Immature natural killer cell (primary cell): Measurements from ENCODE around the gene SORCS1. TPM values are rescaled to one million over a fixed set of nuclear protein-coding genes. Genes with fewer than 3 reads are reported as not detected.

Source experiments
- DNase-seq, 3 donors: peaks; one replicate each; pipeline ENCODE4 v3.0.0; 2022; ENCODE audit warnings: mixed read lengths in 1 of 3
- H3K27ac Mint-ChIP-seq, 6 donors: one replicate each; pipeline ENCODE4 v1.8.0; 2020; ENCODE audit warnings: mixed read lengths in 6 of 6, mild to moderate bottlenecking in 5 of 6, inconsistent platforms in 4 of 6, moderate library complexity in 3 of 6
- H3K27me3 Mint-ChIP-seq, 3 donors: one replicate each; pipeline ENCODE4 v1.8.0; 2020 to 2021; ENCODE audit warnings: low read depth in 3 of 3, mild to moderate bottlenecking in 3 of 3, mixed read lengths in 3 of 3, moderate library complexity in 3 of 3, inconsistent platforms in 1 of 3
- H3K36me3 Mint-ChIP-seq, 3 donors: one replicate each; pipeline ENCODE4 v1.8.0; 2020; ENCODE audit warnings: mixed read lengths in 3 of 3, inconsistent platforms in 2 of 3, mild to moderate bottlenecking in 2 of 3
- H3K4me1 Mint-ChIP-seq, 2 donors: one replicate each; pipeline ENCODE4 v1.8.0; 2020; ENCODE audit warnings: inconsistent platforms in 2 of 2, mild to moderate bottlenecking in 2 of 2, mixed read lengths in 2 of 2, moderate library complexity in 1 of 2
- H3K4me3 Mint-ChIP-seq, 5 donors: one replicate each; pipeline ENCODE4 v1.8.0; 2020; ENCODE audit warnings: mild to moderate bottlenecking in 5 of 5, mixed read lengths in 5 of 5, inconsistent platforms in 3 of 5, moderate library complexity in 3 of 5
- H3K9me3 Mint-ChIP-seq, 6 donors: one replicate each; pipeline ENCODE4 v1.8.0; 2020; ENCODE audit warnings: mild to moderate bottlenecking in 6 of 6, mixed read lengths in 6 of 6, inconsistent platforms in 4 of 6, moderate library complexity in 3 of 6
- polyA plus RNA-seq, 3 donors: library from polyadenylated mRNA; unstranded; fragments of 300-500 nt; fragmentation: Illumina TruSeq; gene quantifications; one replicate each; pipeline ENCODE4 v1.2.3, GENCODE V29; 2021

Gene SORCS1
- polyA plus RNA-seq, 3 donors from 2014 or later, result not detected

GRCh38 chr10:106761906-106762305, 402.6 kb downstream of the SORCS1 start:
- Mint-ChIP-seq H3K9me3 (peaks cover 0 to 5% (median 0%) of the 10 kb centered on the region in 6 donors), H3K4me1 (peaks cover 0 to 1% of the 10 kb centered on the region in 2 donors), H3K27me3 (peaks cover 0 to 2% (median 0%) of the 10 kb centered on the region in 3 donors), H3K36me3 (no peaks in the 10 kb centered on the region), H3K27ac (no peak overlapping the region), H3K4me3 (no peak overlapping the region)
- DNase-seq, result no peak

- no peak for DNase-seq
- Mint-ChIP-seq H3K4me3 (no peak overlapping the region), H3K9me3 (peaks cover 0 to 6% (median 0%) of the 10 kb centered on the region in 6 donors), H3K36me3 (no peaks in the 10 kb centered on the region), H3K27ac (no peak overlapping the region), H3K27me3 (peaks cover 0 to 5% (median 2%) of the 10 kb centered on the region in 3 donors), H3K4me1 (peaks cover 0 to 1% of the 10 kb centered on the region in 2 donors)
These were observed 407.0 kb downstream of the SORCS1 start for GRCh38 chr10:106757521-106757920.

- Mint-ChIP-seq H3K27me3 (peaks cover 0 to 5% (median 5%) of the 10 kb centered on the region in 3 donors), H3K4me1 (no peaks in the 10 kb centered on the region), H3K4me3 (no peak overlapping the region), H3K9me3 (peaks cover 0 to 2% (median 0%) of the 10 kb centered on the region in 6 donors), H3K36me3 (no peaks in the 10 kb centered on the region), H3K27ac (no peak overlapping the region)
- DNase-seq, result no peak
These were observed 413.4 kb downstream of the SORCS1 start for GRCh38 chr10:106751091-106751490.

GRCh38 chr10:106746868-106747267, 417.6 kb downstream of the SORCS1 start:
- Mint-ChIP-seq H3K36me3 (no peaks in the 10 kb centered on the region), H3K27ac (no peak overlapping the region), H3K4me1 (no peaks in the 10 kb centered on the region), H3K9me3 (peaks cover 0 to 2% (median 0%) of the 10 kb centered on the region in 6 donors), H3K27me3 (peaks cover 0 to 5% (median 3%) of the 10 kb centered on the region in 3 donors), H3K4me3 (no peak overlapping the region)
- no peak for DNase-seq

GRCh38 chr10:106741006-106741530, 423.4 kb downstream of the SORCS1 start:
- Mint-ChIP-seq H3K27ac (no peak overlapping the region), H3K4me1 (no peaks in the 10 kb centered on the region), H3K27me3 (peaks cover 0 to 6% (median 2%) of the 10 kb centered on the region in 3 donors), H3K9me3 (no peaks in the 10 kb centered on the region), H3K4me3 (no peak overlapping the region), H3K36me3 (no peaks in the 10 kb centered on the region)
- DNase-seq, result no peak

- H3K4me3 Mint-ChIP-seq, result no peak overlapping the region
- peaks cover 0 to 6% (median 2%) of the 10 kb centered on the region in 3 donors for H3K27me3 Mint-ChIP-seq
- no peak for DNase-seq
- H3K9me3 Mint-ChIP-seq, result no peaks in the 10 kb centered on the region
- H3K36me3 Mint-ChIP-seq, result no peaks in the 10 kb centered on the region
- no peaks in the 10 kb centered on the region for H3K4me1 Mint-ChIP-seq
- H3K27ac Mint-ChIP-seq, result no peak overlapping the region
These were observed 424.4 kb downstream of the SORCS1 start for GRCh38 chr10:106740071-106740470.

- no peak for DNase-seq
- H3K4me3 Mint-ChIP-seq, result no peak overlapping the region
- H3K27me3 Mint-ChIP-seq, result peaks cover 3 to 10% (median 3%) of the 10 kb centered on the region in 3 donors
- no peaks in the 10 kb centered on the region for H3K4me1 Mint-ChIP-seq
- H3K9me3 Mint-ChIP-seq, result no peaks in the 10 kb centered on the region
- no peak overlapping the region for H3K27ac Mint-ChIP-seq
- no peaks in the 10 kb centered on the region for H3K36me3 Mint-ChIP-seq
These were observed 430.3 kb downstream of the SORCS1 start for GRCh38 chr10:106734220-106734619.

GRCh38 chr10:106728232-106728631, 436.3 kb downstream of the SORCS1 start:
- H3K9me3 Mint-ChIP-seq, result no peaks in the 10 kb centered on the region
- H3K4me3 Mint-ChIP-seq, result no peak overlapping the region
- no peaks in the 10 kb centered on the region for H3K4me1 Mint-ChIP-seq
- H3K27ac Mint-ChIP-seq, result no peak overlapping the region
- no peaks in the 10 kb centered on the region for H3K36me3 Mint-ChIP-seq
- peaks cover 1 to 4% (median 3%) of the 10 kb centered on the region in 3 donors for H3K27me3 Mint-ChIP-seq
- no peak for DNase-seq

- no peaks in the 10 kb centered on the region for H3K36me3 Mint-ChIP-seq
- H3K9me3 Mint-ChIP-seq, result no peaks in the 10 kb centered on the region
- no peak for DNase-seq
- H3K27me3 Mint-ChIP-seq, result peaks cover 1 to 4% (median 3%) of the 10 kb centered on the region in 3 donors
- H3K4me3 Mint-ChIP-seq, result no peak overlapping the region
- H3K4me1 Mint-ChIP-seq, result no peaks in the 10 kb centered on the region
- H3K27ac Mint-ChIP-seq, result no peak overlapping the region
These were observed 437.3 kb downstream of the SORCS1 start for GRCh38 chr10:106727170-106727569.

- Mint-ChIP-seq H3K9me3 (no peaks in the 10 kb centered on the region), H3K4me1 (peaks cover 4 to 6% of the 10 kb centered on the region in 2 donors), H3K27me3 (peaks cover 0 to 2% (median 0%) of the 10 kb centered on the region in 3 donors), H3K36me3 (no peaks in the 10 kb centered on the region), H3K4me3 (no peak overlapping the region), H3K27ac (no peak overlapping the region)
- no peak for DNase-seq
These were observed 442.0 kb downstream of the SORCS1 start for GRCh38 chr10:106722524-106722923.

GRCh38 chr10:106720683-106721082, 443.8 kb downstream of the SORCS1 start:
- no peaks in the 10 kb centered on the region for H3K9me3 Mint-ChIP-seq
- H3K27ac Mint-ChIP-seq, result no peak overlapping the region
- DNase-seq, result no peak
- H3K27me3 Mint-ChIP-seq, result peaks cover 0 to 2% (median 0%) of the 10 kb centered on the region in 3 donors
- peaks cover 4 to 6% of the 10 kb centered on the region in 2 donors for H3K4me1 Mint-ChIP-seq
- no peak overlapping the region for H3K4me3 Mint-ChIP-seq
- no peaks in the 10 kb centered on the region for H3K36me3 Mint-ChIP-seq

GRCh38 chr10:106716381-106716780, 448.1 kb downstream of the SORCS1 start:
- Mint-ChIP-seq H3K36me3 (no peaks in the 10 kb centered on the region), H3K27me3 (peaks cover 0 to 5% (median 2%) of the 10 kb centered on the region in 3 donors), H3K27ac (no peak overlapping the region), H3K4me3 (no peak overlapping the region), H3K9me3 (no peaks in the 10 kb centered on the region), H3K4me1 (peaks cover 6 to 8% of the 10 kb centered on the region in 2 donors)
- DNase-seq, result no peak

GRCh38 chr10:106714734-106715555, 449.6 kb downstream of the SORCS1 start:
- H3K27me3 Mint-ChIP-seq, result peaks cover 1 to 7% (median 2%) of the 10 kb centered on the region in 3 donors
- H3K36me3 Mint-ChIP-seq, result no peaks in the 10 kb centered on the region
- peaks cover 0 to 2% (median 0%) of the 10 kb centered on the region in 6 donors for H3K9me3 Mint-ChIP-seq

GRCh38 chr10:106713846-106714245, 450.7 kb downstream of the SORCS1 start:
- Mint-ChIP-seq H3K9me3 (peaks cover 0 to 2% (median 0%) of the 10 kb centered on the region in 6 donors), H3K27ac (no peak overlapping the region), H3K4me1 (peaks cover 0 to 3% of the 10 kb centered on the region in 2 donors), H3K36me3 (no peaks in the 10 kb centered on the region), H3K4me3 (no peak overlapping the region), H3K27me3 (peaks cover 1 to 5% (median 2%) of the 10 kb centered on the region in 3 donors)
- DNase-seq, result no peak

More at GRCh38 chr10:106714734-106715555, 449.6 kb downstream of the SORCS1 start:
- Mint-ChIP-seq H3K4me3 (no peak overlapping the region), H3K4me1 (peaks cover 0 to 3% of the 10 kb centered on the region in 2 donors), H3K27ac (no peak overlapping the region)
- DNase-seq, result no peak
